SU-DHL-6 (cell line): Measurements from ENCODE around the gene PRSS12.

Experiments
- H2AFZ ChIP-seq: fragments of 200-600 bp; sonication (generic); 2 replicates; pipeline ENCODE4 v1.6.1; 2014; ENCODE audit warnings: low read depth, mild to moderate bottlenecking, moderate library complexity, mixed read lengths, antibody characterized with exemption, low read length; ENCODE audit not compliant: severe bottlenecking
- H3F3A ChIP-seq: fragments of 200-600 bp; shearing (Covaris generic); 2 replicates; pipeline ENCODE4 v1.6.0; 2016; ENCODE audit warnings: antibody characterized with exemption, mild to moderate bottlenecking; ENCODE audit not compliant: insufficient read depth
- H3K27ac ChIP-seq: fragments of 200-600 bp; sonication (generic); 2 replicates; pipeline ENCODE4 v1.5.1; 2016; ENCODE audit warnings: low read depth, mild to moderate bottlenecking, low read length, moderate library complexity, mixed read lengths
- H3K27me3 ChIP-seq: fragments of 200-600 bp; sonication (generic), shearing (Covaris generic); 2 replicates; pipeline ENCODE4 v1.6.0; 2014; ENCODE audit warnings: mild to moderate bottlenecking, low read length
- H3K36me3 ChIP-seq: fragments of 200-600 bp; sonication (generic); 2 replicates; pipeline ENCODE4 v1.6.1; 2014; ENCODE audit warnings: mild to moderate bottlenecking, low read length, mixed read lengths
- H3K4me2 ChIP-seq: fragments of 300-600, 200-600 bp; shearing (Covaris generic), sonication (generic); 2 replicates; pipeline ENCODE4 v1.6.0; 2014; ENCODE audit warnings: low read length, low read depth, mild to moderate bottlenecking; ENCODE audit not compliant: poor library complexity, severe bottlenecking
- H3K4me3 ChIP-seq: fragments of 200-600 bp; sonication (generic); 2 replicates; pipeline ENCODE4 v1.5.1; 2014; ENCODE audit warnings: antibody characterized with exemption, low read length, mild to moderate bottlenecking, mixed read lengths; ENCODE audit not compliant: insufficient read depth, poor library complexity, severe bottlenecking
- H3K79me2 ChIP-seq: fragments of 200-600 bp; sonication (generic); 2 replicates; pipeline ENCODE4 v1.6.1; 2014; ENCODE audit warnings: mild to moderate bottlenecking, low read length, moderate library complexity; ENCODE audit not compliant: insufficient read depth
- H3K9ac ChIP-seq: fragments of 200-600 bp; sonication (generic); 2 replicates; pipeline ENCODE4 v1.7.0; 2014; ENCODE audit warnings: mild to moderate bottlenecking, low read length
- H3K9me2 ChIP-seq: fragments of 200-600 bp; sonication (generic); replicated peaks from 2 replicates; pipeline ENCODE4 v1.6.1; 2014; ENCODE audit warnings: low read length; ENCODE audit not compliant: insufficient read depth
- H3K9me3 ChIP-seq: fragments of 200-600 bp; sonication (generic); 2 replicates; pipeline ENCODE4 v1.6.1; 2014; ENCODE audit warnings: low read length, mixed read lengths; ENCODE audit not compliant: insufficient read depth
- H4K20me1 ChIP-seq: fragments of 200-600 bp; sonication (generic); 2 replicates; pipeline ENCODE4 v1.6.1; 2014; ENCODE audit warnings: low read depth, mild to moderate bottlenecking, antibody characterized with exemption, low read length, moderate library complexity, mixed read lengths
- CTCF ChIP-seq: fragments of 200-600 bp; sonication (generic); IDR thresholded peaks from one replicate; pipeline ENCODE4 v1.5.1; 2017; ENCODE audit warnings: antibody characterized with exemption, mild to moderate bottlenecking, low read length, moderate library complexity; ENCODE audit not compliant: insufficient read depth, poor library complexity, severe bottlenecking
- EZH2phosphoT487 ChIP-seq: fragments of 200-600 bp; sonication (generic), shearing (Covaris generic); conservative IDR thresholded peaks from 2 replicates; pipeline ENCODE4 v1.6.1; 2018; ENCODE audit warnings: mild to moderate bottlenecking, antibody characterized with exemption, low read length, moderate library complexity, mixed read lengths

The PRSS12 gene

GRCh38 chr4:118356111-118356510 lies 3.3 kb upstream of the PRSS12 start:
- no peaks in the 10 kb centered on the region for H3K9me3 ChIP-seq
- H3K4me2 ChIP-seq = no peak overlapping the region

GRCh38 chr4:118354913-118355312 lies 2.1 kb upstream of the PRSS12 start:
- H4K20me1 ChIP-seq = no peaks in the 10 kb centered on the region
- H3K79me2 ChIP-seq = no peaks in the 10 kb centered on the region
- H3K4me2 ChIP-seq = no peak overlapping the region
- H2AFZ ChIP-seq = no peak overlapping the region
- TF ChIP-seq EZH2phosphoT487 (no peak), CTCF (no peak)
- no peaks in the 10 kb centered on the region for H3K36me3 ChIP-seq
- no peak overlapping the region for H3K9ac ChIP-seq
- no peak overlapping the region for H3K4me3 ChIP-seq
- no peaks in the 10 kb centered on the region for H3K9me2 ChIP-seq
- no peaks in the 10 kb centered on the region for H3K27me3 ChIP-seq
- no peaks in the 10 kb centered on the region for H3F3A ChIP-seq
- no peak overlapping the region for H3K27ac ChIP-seq
- H3K9me3 ChIP-seq = no peaks in the 10 kb centered on the region

More at GRCh38 chr4:118356111-118356510, 3.3 kb upstream of the PRSS12 start:
- no peaks in the 10 kb centered on the region for H4K20me1 ChIP-seq
- no peak overlapping the region for H3K4me3 ChIP-seq
- H3K27ac ChIP-seq = no peak overlapping the region
- H3K27me3 ChIP-seq = no peaks in the 10 kb centered on the region
- H3K36me3 ChIP-seq = no peaks in the 10 kb centered on the region
- no peak overlapping the region for H3K9ac ChIP-seq
- H3F3A ChIP-seq = no peaks in the 10 kb centered on the region
- H3K79me2 ChIP-seq = no peaks in the 10 kb centered on the region
- no peak overlapping the region for H2AFZ ChIP-seq
- TF ChIP-seq EZH2phosphoT487 (no peak), CTCF (no peak)
- no peaks in the 10 kb centered on the region for H3K9me2 ChIP-seq

- no peaks in the 10 kb centered on the region for H3K27me3 ChIP-seq
- H3K79me2 ChIP-seq = no peaks in the 10 kb centered on the region
- H4K20me1 ChIP-seq = no peaks in the 10 kb centered on the region
- no peak overlapping the region for H3K4me2 ChIP-seq
- H2AFZ ChIP-seq = no peak overlapping the region
- TF ChIP-seq CTCF (no peak), EZH2phosphoT487 (no peak)
- H3K9me2 ChIP-seq = no peaks in the 10 kb centered on the region
- no peak overlapping the region for H3K9ac ChIP-seq
- no peaks in the 10 kb centered on the region for H3K9me3 ChIP-seq
- H3K36me3 ChIP-seq = no peaks in the 10 kb centered on the region
- no peaks in the 10 kb centered on the region for H3F3A ChIP-seq
- no peak overlapping the region for H3K4me3 ChIP-seq
- no peak overlapping the region for H3K27ac ChIP-seq
These were observed 779 bp upstream of the PRSS12 start for GRCh38 chr4:118353534-118354030.
